CD1c-positive myeloid dendritic cell (primary cell): ENCODE results near the gene ADAMTS6.

Experiments
- DNase-seq: peaks from one replicate; pipeline ENCODE4 v3.0.0-alpha.2; 2016; ENCODE audit errors: extremely low spot score

ADAMTS6 gene

DNA sequence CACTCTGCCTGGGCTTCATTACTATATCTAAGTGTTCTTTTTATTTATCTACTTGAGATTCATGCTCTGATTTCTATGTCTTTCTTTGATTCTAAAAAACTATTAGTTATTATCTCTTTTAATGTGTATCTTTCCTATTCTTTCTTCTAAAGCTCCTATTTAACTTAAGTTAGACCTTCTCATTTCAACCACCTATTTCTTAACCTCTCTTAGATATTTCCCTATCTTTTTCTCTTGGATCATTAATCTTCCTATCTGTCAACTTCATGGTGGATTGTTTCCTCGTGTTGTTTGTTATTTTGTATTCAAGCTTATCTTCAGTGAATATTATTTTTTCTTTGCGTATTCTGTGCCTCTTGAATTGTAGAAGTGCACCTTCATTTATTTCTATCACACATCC is 202.1 kb downstream of the ADAMTS6 start:
- no peak for DNase-seq

GRCh38 chr5:65276178-65276890 is 205.4 kb downstream of the ADAMTS6 start:
- no peak for DNase-seq

DNA sequence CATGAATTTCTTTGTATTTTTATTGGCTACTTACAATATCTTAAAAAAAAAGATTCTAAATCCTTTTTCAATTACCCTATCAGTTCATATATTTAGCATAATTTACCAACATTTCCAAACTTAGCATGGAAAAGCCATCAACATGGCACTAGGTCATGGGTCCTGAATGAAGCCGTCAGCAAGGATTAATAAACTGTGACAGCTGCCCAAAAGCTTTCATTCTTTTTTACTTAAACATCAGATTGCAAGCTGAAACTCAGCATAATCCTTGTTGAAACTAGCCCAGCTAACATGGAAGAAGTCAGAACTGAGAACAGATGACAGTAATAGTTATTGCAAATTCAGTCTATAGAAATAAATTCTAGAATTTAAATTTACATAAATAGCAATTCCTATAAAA is 209.8 kb downstream of the ADAMTS6 start:
- DNase-seq: no peak

GRCh38 chr5:65268525-65268924 is 213.2 kb downstream of the ADAMTS6 start:
- DNase-seq: no peak

GRCh38 chr5:65264420-65264819 is 217.3 kb downstream of the ADAMTS6 start:
- no peak for DNase-seq

GRCh38 chr5:65263321-65263720 is 218.4 kb downstream of the ADAMTS6 start:
- DNase-seq: no peak

GRCh38 chr5:65262649-65263059 is 219.1 kb downstream of the ADAMTS6 start:
- no peak for DNase-seq

- DNase-seq: no peak
Observed at GRCh38 chr5:65262096-65262495, 219.6 kb downstream of the ADAMTS6 start.

DNA sequence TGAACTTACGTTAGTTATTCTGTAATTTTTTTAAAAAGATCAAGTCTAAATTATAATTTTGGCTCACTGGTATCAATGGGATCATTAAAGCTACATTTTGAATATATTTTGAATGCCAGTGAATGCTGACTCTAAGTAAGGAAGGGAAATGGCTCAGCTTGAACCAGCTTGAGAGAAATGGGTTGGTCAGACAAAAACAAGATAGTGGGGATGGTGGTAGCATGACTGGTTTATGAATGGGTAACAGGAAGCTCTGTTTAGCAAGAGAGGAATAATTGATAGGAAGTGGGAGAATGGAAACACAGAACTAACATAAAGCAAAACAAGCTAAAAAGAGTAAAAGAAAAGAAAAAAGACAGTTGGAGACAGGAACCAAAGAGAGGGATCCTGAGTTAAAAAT is 220.2 kb downstream of the ADAMTS6 start:
- no peak for DNase-seq

GRCh38 chr5:65255294-65255693 is 226.4 kb downstream of the ADAMTS6 start:
- no peak for DNase-seq

- no peak for DNase-seq
Observed at GRCh38 chr5:65252977-65253376, 228.7 kb downstream of the ADAMTS6 start.

DNA sequence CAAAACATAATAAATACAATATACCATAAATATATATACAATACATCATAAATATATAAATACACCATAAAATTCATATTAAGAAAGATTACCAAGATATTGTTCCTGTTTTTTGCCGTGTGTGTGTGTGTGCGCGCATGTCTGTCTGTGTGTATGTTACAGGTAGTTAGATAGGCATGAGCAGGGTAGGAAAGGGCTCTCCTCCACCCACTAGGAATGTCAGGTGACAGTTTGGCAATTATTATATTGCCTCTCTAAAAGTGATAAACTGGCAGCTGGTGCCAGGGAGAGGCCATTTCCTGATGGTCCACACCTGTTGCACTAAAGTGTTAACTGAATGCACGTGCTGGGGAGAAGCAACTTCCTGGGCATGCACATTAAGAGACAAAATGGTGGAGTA is 232.8 kb downstream of the ADAMTS6 start:
- no peak for DNase-seq

- no peak for DNase-seq
Observed at GRCh38 chr5:65247594-65247993, 234.1 kb downstream of the ADAMTS6 start.

- DNase-seq: no peak
Observed at GRCh38 chr5:65246741-65247140, 235.0 kb downstream of the ADAMTS6 start.

DNA sequence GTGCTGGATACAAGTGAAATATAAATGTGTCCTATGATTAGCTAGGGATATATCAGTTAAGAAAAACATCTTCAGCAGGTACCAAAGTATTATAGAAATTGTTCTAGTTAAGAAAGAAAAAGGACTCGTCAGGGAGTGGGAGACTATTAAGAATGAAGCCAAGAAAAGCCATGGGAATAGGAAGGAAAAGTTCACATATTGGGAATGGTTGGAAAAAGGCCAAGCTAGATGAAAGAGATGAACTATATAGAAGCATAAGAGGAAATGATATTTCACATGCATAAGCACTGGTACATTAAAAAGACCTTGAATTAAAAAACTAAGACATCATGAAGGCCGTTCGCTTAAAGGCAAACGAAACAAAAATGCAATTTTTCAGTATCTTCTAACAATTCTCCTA is 237.7 kb downstream of the ADAMTS6 start:
- DNase-seq: no peak

- no peak for DNase-seq
Observed at GRCh38 chr5:65243161-65243560, 238.6 kb downstream of the ADAMTS6 start.

- DNase-seq: no peak
Observed at GRCh38 chr5:65229841-65230240, 251.9 kb downstream of the ADAMTS6 start.

GRCh38 chr5:65213921-65214525 is 267.7 kb downstream of the ADAMTS6 start:
- DNase-seq: no peak

DNA sequence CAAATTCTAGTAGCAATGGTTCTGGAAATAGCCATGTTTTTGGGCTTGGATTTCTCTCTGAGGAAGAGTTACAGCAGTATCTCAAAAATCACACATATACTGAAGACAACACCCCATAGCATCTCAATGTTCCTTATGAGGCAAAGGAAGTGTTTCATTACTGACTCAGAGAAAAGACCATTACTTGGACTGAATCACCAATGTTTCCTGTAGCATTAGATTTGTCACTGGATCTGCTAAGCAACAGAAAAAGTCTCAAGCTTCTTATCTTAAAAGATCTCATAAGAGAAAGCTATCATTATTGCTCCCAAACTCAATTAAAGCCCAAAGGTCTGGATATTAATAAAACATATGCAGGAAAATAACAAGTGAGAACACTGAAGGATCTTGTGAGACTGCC is 272.4 kb downstream of the ADAMTS6 start:
- no peak for DNase-seq

DNA sequence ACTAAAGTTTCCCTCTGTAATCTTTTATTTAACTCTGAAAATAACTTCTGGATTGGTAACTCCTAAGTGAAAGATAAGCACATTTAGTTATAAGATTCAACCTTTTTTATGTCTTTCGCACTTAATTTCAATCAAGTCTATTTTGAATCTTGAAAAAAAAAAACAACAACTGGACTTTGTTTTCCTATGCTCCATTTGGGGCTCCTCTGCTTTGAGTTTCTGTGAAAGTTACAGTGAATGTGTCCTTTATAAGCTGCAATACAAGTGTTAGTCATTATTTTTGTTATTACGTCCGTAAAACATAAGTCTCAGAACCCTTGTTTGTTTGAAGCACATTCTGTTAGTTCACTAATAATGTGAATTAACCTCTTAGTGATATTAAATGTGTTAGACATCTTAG is 276.8 kb downstream of the ADAMTS6 start:
- no peak for DNase-seq

GRCh38 chr5:65203746-65204145 is 278.0 kb downstream of the ADAMTS6 start:
- DNase-seq: no peak

- DNase-seq: no peak
Observed at GRCh38 chr5:65199993-65200675, 281.6 kb downstream of the ADAMTS6 start.

DNA sequence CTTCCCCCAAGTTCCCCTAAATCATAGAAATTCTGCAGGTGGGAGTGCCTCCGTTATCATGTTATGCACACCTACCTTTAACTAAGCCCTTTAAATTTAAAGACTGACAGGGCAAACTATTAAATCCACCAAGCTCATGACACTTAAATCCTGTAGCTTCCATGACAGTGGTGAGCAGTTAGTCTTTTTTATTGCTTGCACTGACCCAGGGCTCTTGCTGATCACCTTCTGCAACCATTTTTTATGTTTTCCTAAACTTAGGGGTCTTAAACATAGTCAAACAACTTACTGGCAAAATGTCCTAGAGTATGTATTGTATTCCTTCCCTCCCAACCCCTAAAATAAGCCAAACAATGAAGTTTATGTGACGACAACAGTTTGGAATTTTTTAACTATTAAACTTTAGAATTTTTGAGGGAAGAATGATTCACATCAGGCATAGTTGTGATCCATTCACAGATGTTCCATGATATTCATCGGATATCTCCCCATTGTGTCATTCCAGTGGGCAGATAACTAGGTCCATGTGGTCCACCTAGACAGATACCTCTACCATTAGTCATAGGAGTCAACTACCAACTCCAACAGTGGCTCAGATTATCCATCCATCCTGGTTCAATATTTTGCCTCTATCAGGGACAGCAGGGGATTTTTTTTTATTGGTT is 283.1 kb downstream of the ADAMTS6 start:
- no peak for DNase-seq
